Measurements from ENCODE around the gene FIG4. TPM values are rescaled to one million over a fixed set of nuclear protein-coding genes. Genes with fewer than 3 reads are reported as not detected.

Gene FIG4
- total and polyA plus RNA-seq, 2 of the 4 experiments (the other 2 are of a cell fraction), result 12.1 to 15.4 TPM

- Histone ChIP-seq H3K23ac (ENCODE audit: low read depth, low read length) (no peak overlapping the region), H3K27ac (ENCODE audit: insufficient read depth, low read length) (no peak overlapping the region), H2BK120ac (ENCODE audit: low read depth, low read length) (no peak overlapping the region), H2BK15ac (ENCODE audit: low read depth, low read length) (no peak overlapping the region), H3K14ac (replicated peaks; ENCODE audit: low read depth, low read length) (no peak overlapping the region), H3K56ac (ENCODE audit: extremely low read depth, insufficient read depth, low read length) (no peak overlapping the region), H2BK5ac (ENCODE audit: low read depth, low read length, poor library complexity, severe bottlenecking) (no peak overlapping the region), H2AFZ (replicated peaks; ENCODE audit: low read length, poor library complexity) (no peak overlapping the region), H4K20me1 (ENCODE audit: insufficient read depth, low read length) (no peaks in the 10 kb centered on the region), H3K4ac (ENCODE audit: low read depth, low read length) (no peak overlapping the region), H3K18ac (ENCODE audit: low read depth, low read length) (no peak overlapping the region), H4K91ac (ENCODE audit: insufficient read depth, low read depth, low read length) (no peak overlapping the region), H3K4me1 (ENCODE audit: control insufficient read depth, insufficient read depth, low read length) (peaks cover 2% of the 10 kb centered on the region), H3K9me1 (ENCODE audit: insufficient read depth, low read length) (no peaks in the 10 kb centered on the region), H4K5ac (ENCODE audit: low read depth, low read length) (no peak overlapping the region), H2AK9ac (replicated peaks; ENCODE audit: low read depth, low read length, poor library complexity) (no peak overlapping the region), H3K27me3 (ENCODE audit: control insufficient read depth, insufficient read depth, low read length) (no peaks in the 10 kb centered on the region), H2AK5ac (ENCODE audit: low read depth, low read length) (no peak overlapping the region), H3K79me1 (ENCODE audit: low read depth in 1 of 2, low read length in 2 of 2) (no peaks in the 10 kb centered on the region), H3K9ac (ENCODE audit: low read depth, low read length) (no peak overlapping the region), H3K9me3 (ENCODE audit: control insufficient read depth, insufficient read depth, low read length) (no peaks in the 10 kb centered on the region), H3K4me2 (ENCODE audit: low read depth, low read length) (no peak overlapping the region), H2BK20ac (ENCODE audit: low read depth, low read length) (no peak overlapping the region), H3K4me3 (ENCODE audit: insufficient read depth, low read depth, low read length) (no peak overlapping the region), H4K8ac (ENCODE audit: low read depth in 2 of 2, low read length in 2 of 2) (no peak overlapping the region), H3K36me3 (ENCODE audit: control insufficient read depth, insufficient read depth, low read length) (no peaks in the 10 kb centered on the region)
- dilution Hi-C loops (cut with HindIII; ENCODE audit: low sequenced_read_pairs, unreplicated experiment) (no loop called here), in situ Hi-C loops (cut with MboI; ENCODE audit: low sequenced_read_pairs) (no loop called here), intact Hi-C loops (cut with micrococcal nuclease) (no loop called here)
- ATAC-seq (ENCODE audit: low read depth) (no peak), DNase-seq (no peak)
- no peak for TF ChIP-seq RAD21 (IDR thresholded peaks at IDR 0.05; ENCODE audit: low read length)
- no peak for TF ChIP-seq MAZ (IDR thresholded peaks at IDR 0.05; ENCODE audit: borderline replicate concordance, low read depth, low read length)
- no peak for TF ChIP-seq USF2 (IDR thresholded peaks at IDR 0.05; ENCODE audit: low read depth, low read length)
- CTCF ChIA-PET, result no interaction called here
- POLR2A ChIA-PET (ENCODE audit: unreplicated experiment), result no interaction called here
- WGBS, 2 experiments (ENCODE audit: extremely low coverage in 2 of 2, insufficient read length in 1 of 2), result no CpG with 5 or more reads among the region's 3 CpGs
- no TSS peak for BruUV-seq (replicated peaks)
Observed at GRCh38 chr6:109759098-109759955, 68.2 kb downstream of the FIG4 start.
